ENCODE results near the gene PROCA1.
A peak's percentile ranks its signal among the peaks of the same experiment; 100 is the strongest.
"Not testable (repeated sequence)": the region's sequence is repeated elsewhere in the genome, so short reads cannot be mapped to it uniquely, and the experiment has no call there.

PROCA1 gene

GRCh38 chr17:28725660-28726225, 14.1 kb upstream of the PROCA1 start:
- no peak for DNase-seq (ENCODE audit: low read depth in 2 of 2)

GRCh38 chr17:28725166-28725659, 13.5 kb upstream of the PROCA1 start:
- no peak for DNase-seq (ENCODE audit: low read depth in 2 of 2)

GRCh38 chr17:28724500-28725165, 12.9 kb upstream of the PROCA1 start:
- DNase-seq (ENCODE audit: low read depth in 2 of 2), result no peak

- DNase-seq (ENCODE audit: low read depth in 2 of 2), result not testable (repeated sequence)
These were observed 12.3 kb upstream of the PROCA1 start for GRCh38 chr17:28723836-28724499.

GRCh38 chr17:28723159-28723835, 11.6 kb upstream of the PROCA1 start:
- DNase-seq (ENCODE audit: low read depth in 2 of 2), result no peak

GRCh38 chr17:28722417-28723158, 10.9 kb upstream of the PROCA1 start:
- DNase-seq (ENCODE audit: low read depth in 2 of 2), result no peak

- not testable (repeated sequence) for DNase-seq (ENCODE audit: low read depth in 2 of 2)
These were observed 9.3 kb upstream of the PROCA1 start for GRCh38 chr17:28720997-28721329.

- peak in 1 of 2 donors; percentile 51 for DNase-seq (ENCODE audit: low read depth in 2 of 2)
These were observed 8.7 kb upstream of the PROCA1 start for GRCh38 chr17:28720247-28720996.

GRCh38 chr17:28719021-28719433, 7.3 kb upstream of the PROCA1 start:
- DNase-seq (ENCODE audit: low read depth in 2 of 2), result no peak

- no peak for DNase-seq (ENCODE audit: low read depth in 2 of 2)
These were observed 6.8 kb upstream of the PROCA1 start for GRCh38 chr17:28718333-28719020.

GRCh38 chr17:28717578-28718332, 6.1 kb upstream of the PROCA1 start, which contains the start of gene RAB34:
Gene RAB34, minus strand, starts transcription at chr17:28717868. Its CDS starts 602 bp downstream, at chr17:28717266.
- no peak for DNase-seq (ENCODE audit: low read depth in 2 of 2)

- no peak for DNase-seq (ENCODE audit: low read depth in 2 of 2)
These were observed 5.3 kb upstream of the PROCA1 start for GRCh38 chr17:28716740-28717577.

- DNase-seq (ENCODE audit: low read depth in 2 of 2), result no peak
These were observed 3.5 kb upstream of the PROCA1 start for GRCh38 chr17:28715217-28715616.

- no peak for DNase-seq (ENCODE audit: low read depth in 2 of 2)
These were observed 2.6 kb upstream of the PROCA1 start for GRCh38 chr17:28714281-28714680.

- no peak for DNase-seq (ENCODE audit: low read depth in 2 of 2)
These were observed 1.2 kb upstream of the PROCA1 start for GRCh38 chr17:28712705-28713415.

- DNase-seq (ENCODE audit: low read depth in 2 of 2), result peak in 1 of 2 donors; percentile 58
These were observed 480 bp upstream of the PROCA1 start for GRCh38 chr17:28712032-28712704.
